CD1c-positive myeloid dendritic cell (primary cell): Measurements from ENCODE around the gene GRM7.
A peak's percentile ranks its signal among the peaks of the same experiment; 100 is the strongest.

ENCODE experiments used
- DNase-seq: peaks from one replicate; pipeline ENCODE4 v3.0.0-alpha.2; 2016; ENCODE audit errors: extremely low spot score

The GRM7 gene

GRCh38 chr3:6971933-6972332, 111.0 kb downstream of the GRM7 start:
- no peak for DNase-seq

- no peak for DNase-seq
These were observed 124.9 kb downstream of the GRM7 start for GRCh38 chr3:6985848-6986247.

GRCh38 chr3:6989608-6990291, 128.8 kb downstream of the GRM7 start:
- DNase-seq = no peak

- DNase-seq = no peak
These were observed 133.3 kb downstream of the GRM7 start for GRCh38 chr3:6994081-6994668.

- DNase-seq = no peak
These were observed 139.6 kb downstream of the GRM7 start for GRCh38 chr3:7000501-7000900.

- no peak for DNase-seq
These were observed 140.5 kb downstream of the GRM7 start for GRCh38 chr3:7001370-7001769.

GRCh38 chr3:7015683-7016440, 154.9 kb downstream of the GRM7 start:
- no peak for DNase-seq

- no peak for DNase-seq
These were observed 164.8 kb downstream of the GRM7 start for GRCh38 chr3:7025581-7026300.

GRCh38 chr3:7029562-7029961, 168.6 kb downstream of the GRM7 start:
- no peak for DNase-seq

GRCh38 chr3:7038394-7038793, 177.5 kb downstream of the GRM7 start:
- no peak for DNase-seq

- no peak for DNase-seq
These were observed 201.8 kb downstream of the GRM7 start for GRCh38 chr3:7062714-7063113.

- no peak for DNase-seq
These were observed 209.5 kb downstream of the GRM7 start for GRCh38 chr3:7070461-7070860.

- DNase-seq = no peak
These were observed 213.3 kb downstream of the GRM7 start for GRCh38 chr3:7074217-7074616.

GRCh38 chr3:7075117-7075516, 214.2 kb downstream of the GRM7 start:
- no peak for DNase-seq

- no peak for DNase-seq
These were observed 215.0 kb downstream of the GRM7 start for GRCh38 chr3:7075901-7076300.

GRCh38 chr3:7082244-7082643, 221.3 kb downstream of the GRM7 start:
- DNase-seq = no peak

GRCh38 chr3:7086417-7086816, 225.5 kb downstream of the GRM7 start:
- no peak for DNase-seq

- no peak for DNase-seq
These were observed 234.2 kb downstream of the GRM7 start for GRCh38 chr3:7095116-7095515.

GRCh38 chr3:7100136-7100535, 239.2 kb downstream of the GRM7 start:
- no peak for DNase-seq

GRCh38 chr3:7106635-7107034, 245.7 kb downstream of the GRM7 start:
- DNase-seq = no peak

GRCh38 chr3:7112523-7113056, 251.7 kb downstream of the GRM7 start:
- no peak for DNase-seq

- peak; percentile 3 for DNase-seq
These were observed 283.9 kb downstream of the GRM7 start for GRCh38 chr3:7144697-7145308.
